ENCODE data around the gene BSDC1.
A peak's percentile ranks its signal among the peaks of the same experiment; 100 is the strongest.

BSDC1 gene

GRCh38 chr1:32386676-32387392 is 7.4 kb downstream of the BSDC1 start:
- ATAC-seq (replicated peaks) (no peak), DNase-seq (no peak)
- Mint-ChIP-seq H3K4me1 (ENCODE audit: low read depth in 2 of 2) (no peaks in the 10 kb centered on the region), H3K36me3 (ENCODE audit: insufficient read depth) (peaks cover 23% of the 10 kb centered on the region), H3K27me3 (no peaks in the 10 kb centered on the region), H3K9me3 (no peaks in the 10 kb centered on the region), H3K4me3 (no peak overlapping the region), H3K27ac (peak overlapping the region; percentile 17 to 65)

GRCh38 chr1:32380057-32380456 is 14.2 kb downstream of the BSDC1 start:
- Mint-ChIP-seq H3K36me3 (ENCODE audit: insufficient read depth) (peaks cover 84% of the 10 kb centered on the region), H3K27me3 (no peaks in the 10 kb centered on the region), H3K4me3 (peak overlapping the region in 1 of 2 donors; percentile 35), H3K4me1 (ENCODE audit: low read depth in 2 of 2) (peaks cover 0 to 4% of the 10 kb centered on the region in 2 donors), H3K9me3 (no peaks in the 10 kb centered on the region), H3K27ac (peak overlapping the region; percentile 44 to 82)
- DNase-seq (no peak), ATAC-seq (replicated peaks) (no peak)

GRCh38 chr1:32377541-32378220 is 16.6 kb downstream of the BSDC1 start:
- Mint-ChIP-seq H3K27ac (peak overlapping the region in 1 of 2 donors; percentile 83), H3K9me3 (no peaks in the 10 kb centered on the region)
- ATAC-seq (replicated peaks): no peak

DNA sequence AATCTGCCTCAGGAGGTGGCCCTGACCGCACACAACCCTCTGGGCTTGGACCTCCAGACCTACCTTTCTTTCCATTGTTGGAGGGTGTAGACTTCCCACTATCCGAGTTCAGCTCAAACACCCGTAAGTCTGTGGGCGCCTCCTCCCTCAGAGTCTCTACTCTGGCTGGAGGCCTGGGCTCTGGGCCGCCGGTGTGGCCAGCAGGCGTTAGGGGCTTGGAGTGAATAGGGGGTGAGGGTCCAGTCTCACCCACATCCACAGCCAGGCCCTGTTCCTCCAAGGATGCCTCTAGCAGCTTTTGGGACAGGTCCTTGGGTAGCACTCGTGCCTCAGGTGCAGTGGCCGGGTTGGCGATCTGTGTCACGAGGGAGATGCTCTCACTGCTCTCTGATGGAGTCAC is 18.0 kb downstream of the BSDC1 start:
- peaks cover 92% of the 10 kb centered on the region for H3K36me3 Mint-ChIP-seq (ENCODE audit: insufficient read depth)
- H3K4me3 Mint-ChIP-seq: no peak overlapping the region
- DNase-seq (no peak), ATAC-seq (replicated peaks) (no peak)
- H3K27ac Mint-ChIP-seq: no peak overlapping the region
- no peaks in the 10 kb centered on the region for H3K9me3 Mint-ChIP-seq
- no peaks in the 10 kb centered on the region for H3K27me3 Mint-ChIP-seq
- peaks cover 14 to 25% of the 10 kb centered on the region in 2 donors for H3K4me1 Mint-ChIP-seq (ENCODE audit: low read depth in 2 of 2)

More at GRCh38 chr1:32377541-32378220, 16.6 kb downstream of the BSDC1 start:
- Mint-ChIP-seq H3K4me1 (ENCODE audit: low read depth in 2 of 2) (peaks cover 2 to 13% of the 10 kb centered on the region in 2 donors), H3K36me3 (ENCODE audit: insufficient read depth) (peaks cover 90% of the 10 kb centered on the region), H3K4me3 (no peak overlapping the region), H3K27me3 (no peaks in the 10 kb centered on the region)
- DNase-seq: no peak

DNA sequence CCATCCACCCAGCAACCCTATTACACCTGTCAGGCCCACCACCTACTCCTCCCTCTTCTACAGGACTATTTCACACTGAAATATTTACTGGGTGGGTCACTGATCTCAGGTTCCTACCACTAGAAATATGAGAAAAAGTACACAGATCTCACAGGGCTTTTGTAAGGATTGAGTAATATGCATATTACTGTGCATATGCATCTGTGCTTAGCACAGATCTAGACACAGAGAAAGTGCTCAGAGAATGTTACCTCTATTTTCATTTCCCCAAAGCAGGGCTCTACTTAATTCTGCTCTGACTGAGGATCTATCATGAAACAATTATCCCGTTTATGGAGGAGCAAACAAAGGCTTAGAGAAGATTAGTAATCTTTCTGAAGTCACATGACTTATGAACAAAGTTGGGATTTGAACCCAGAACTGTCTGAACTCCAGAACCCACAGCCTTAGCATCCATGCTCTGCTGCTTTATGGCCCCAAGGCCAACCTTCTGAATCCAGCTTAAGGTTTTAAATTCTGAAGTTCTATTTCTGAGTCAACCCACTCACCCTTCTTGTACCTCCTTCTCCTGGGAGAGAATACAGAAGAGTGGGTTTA is 20.1 kb downstream of the BSDC1 start:
- DNase-seq (no peak), ATAC-seq (replicated peaks) (no peak)
- no peaks in the 10 kb centered on the region for H3K27me3 Mint-ChIP-seq
- H3K4me1 Mint-ChIP-seq (ENCODE audit: low read depth in 2 of 2): peaks cover 14 to 22% of the 10 kb centered on the region in 2 donors
- H3K27ac Mint-ChIP-seq: peak overlapping the region; percentile 27 to 28
- no peaks in the 10 kb centered on the region for H3K9me3 Mint-ChIP-seq
- H3K4me3 Mint-ChIP-seq: no peak overlapping the region
- H3K36me3 Mint-ChIP-seq (ENCODE audit: insufficient read depth): peaks cover 82% of the 10 kb centered on the region

GRCh38 chr1:32372149-32372756 is 22.0 kb downstream of the BSDC1 start:
- DNase-seq: peak; percentile 49 to 51 (median 50)
- peaks cover 14 to 22% of the 10 kb centered on the region in 2 donors for H3K4me1 Mint-ChIP-seq (ENCODE audit: low read depth in 2 of 2)
- peaks cover 79% of the 10 kb centered on the region for H3K36me3 Mint-ChIP-seq (ENCODE audit: insufficient read depth)
- H3K27me3 Mint-ChIP-seq: no peaks in the 10 kb centered on the region
- H3K4me3 Mint-ChIP-seq: peak overlapping the region in 1 of 2 donors; percentile 21
- ATAC-seq (replicated peaks): peak; percentile 96
- H3K9me3 Mint-ChIP-seq: no peaks in the 10 kb centered on the region
- peak overlapping the region; percentile 4 to 8 for H3K27ac Mint-ChIP-seq

GRCh38 chr1:32367912-32368635 is 26.2 kb downstream of the BSDC1 start:
- no peak for DNase-seq
- Mint-ChIP-seq H3K27ac (no peak overlapping the region), H3K4me1 (ENCODE audit: low read depth in 2 of 2) (peaks cover 14 to 16% of the 10 kb centered on the region in 2 donors), H3K9me3 (no peaks in the 10 kb centered on the region), H3K4me3 (no peak overlapping the region), H3K36me3 (ENCODE audit: insufficient read depth) (peaks cover 66% of the 10 kb centered on the region), H3K27me3 (no peaks in the 10 kb centered on the region)
- no peak for ATAC-seq (replicated peaks)

DNA sequence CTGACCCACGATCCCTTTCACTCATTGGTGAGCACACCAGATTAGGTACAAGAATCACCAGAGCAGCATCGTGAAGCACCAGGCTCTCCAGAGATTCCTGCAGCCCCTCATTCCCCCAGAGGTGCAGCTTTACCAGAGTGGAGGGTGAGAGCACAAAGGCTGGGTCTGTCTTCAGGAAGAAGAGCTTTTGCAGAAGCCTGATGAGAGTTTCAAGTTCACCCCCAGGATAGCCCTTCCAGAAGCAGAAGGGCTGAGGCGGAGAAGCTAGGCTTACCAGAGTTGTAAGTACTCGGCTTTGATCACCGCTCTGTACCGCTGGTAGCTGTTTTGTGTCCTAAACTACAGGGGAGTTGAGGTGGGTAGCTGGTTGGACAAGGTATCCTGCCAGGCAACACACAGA is 28.8 kb downstream of the BSDC1 start:
- Mint-ChIP-seq H3K36me3 (ENCODE audit: insufficient read depth) (peaks cover 54% of the 10 kb centered on the region), H3K4me3 (no peak overlapping the region), H3K27ac (peak overlapping the region in 1 of 2 donors; percentile 57), H3K9me3 (no peaks in the 10 kb centered on the region), H3K4me1 (ENCODE audit: low read depth in 2 of 2) (peaks cover 7 to 10% of the 10 kb centered on the region in 2 donors), H3K27me3 (peaks cover 0 to 9% of the 10 kb centered on the region in 2 donors)
- ATAC-seq (replicated peaks) (no peak), DNase-seq (no peak)

DNA sequence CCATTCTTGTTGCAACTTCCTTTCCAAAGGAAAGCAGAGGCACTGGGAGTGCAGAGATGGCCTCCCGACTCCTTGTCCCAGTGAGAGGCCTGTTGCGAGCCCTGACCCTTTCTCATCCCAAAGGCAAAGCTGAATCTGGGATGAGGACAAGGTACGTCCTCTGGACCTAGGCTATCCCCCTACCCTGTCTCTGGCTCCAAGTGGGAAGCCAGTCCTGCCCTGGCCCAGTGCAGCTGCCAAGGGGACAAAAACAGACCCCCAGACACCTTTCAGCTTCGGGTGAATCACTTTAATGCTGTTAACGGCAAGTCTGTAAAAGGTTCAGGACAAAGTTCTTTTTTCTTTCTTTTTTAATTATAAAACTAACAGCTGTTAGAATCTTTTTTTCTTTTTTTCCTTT is 29.4 kb downstream of the BSDC1 start:
- H3K4me1 Mint-ChIP-seq (ENCODE audit: low read depth in 2 of 2): peaks cover 11 to 13% of the 10 kb centered on the region in 2 donors
- ATAC-seq (replicated peaks) (no peak), DNase-seq (no peak)
- peak overlapping the region; percentile 25 to 51 for H3K27ac Mint-ChIP-seq
- peaks cover 0 to 9% of the 10 kb centered on the region in 2 donors for H3K27me3 Mint-ChIP-seq
- H3K9me3 Mint-ChIP-seq: no peaks in the 10 kb centered on the region
- H3K4me3 Mint-ChIP-seq: no peak overlapping the region
- peaks cover 48% of the 10 kb centered on the region for H3K36me3 Mint-ChIP-seq (ENCODE audit: insufficient read depth)

DNA sequence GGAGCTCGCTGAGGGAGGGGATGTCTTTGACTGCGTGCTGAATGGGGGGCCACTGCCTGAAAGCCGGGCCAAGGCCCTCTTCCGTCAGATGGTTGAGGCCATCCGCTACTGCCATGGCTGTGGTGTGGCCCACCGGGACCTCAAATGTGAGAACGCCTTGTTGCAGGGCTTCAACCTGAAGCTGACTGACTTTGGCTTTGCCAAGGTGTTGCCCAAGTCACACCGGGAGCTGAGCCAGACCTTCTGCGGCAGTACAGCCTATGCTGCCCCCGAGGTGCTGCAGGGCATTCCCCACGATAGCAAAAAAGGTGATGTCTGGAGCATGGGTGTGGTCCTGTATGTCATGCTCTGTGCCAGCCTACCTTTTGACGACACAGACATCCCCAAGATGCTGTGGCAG is 30.5 kb downstream of the BSDC1 start:
- H3K27ac Mint-ChIP-seq: peak overlapping the region in 1 of 2 donors; percentile 51
- no peak for ATAC-seq (replicated peaks)

DNA sequence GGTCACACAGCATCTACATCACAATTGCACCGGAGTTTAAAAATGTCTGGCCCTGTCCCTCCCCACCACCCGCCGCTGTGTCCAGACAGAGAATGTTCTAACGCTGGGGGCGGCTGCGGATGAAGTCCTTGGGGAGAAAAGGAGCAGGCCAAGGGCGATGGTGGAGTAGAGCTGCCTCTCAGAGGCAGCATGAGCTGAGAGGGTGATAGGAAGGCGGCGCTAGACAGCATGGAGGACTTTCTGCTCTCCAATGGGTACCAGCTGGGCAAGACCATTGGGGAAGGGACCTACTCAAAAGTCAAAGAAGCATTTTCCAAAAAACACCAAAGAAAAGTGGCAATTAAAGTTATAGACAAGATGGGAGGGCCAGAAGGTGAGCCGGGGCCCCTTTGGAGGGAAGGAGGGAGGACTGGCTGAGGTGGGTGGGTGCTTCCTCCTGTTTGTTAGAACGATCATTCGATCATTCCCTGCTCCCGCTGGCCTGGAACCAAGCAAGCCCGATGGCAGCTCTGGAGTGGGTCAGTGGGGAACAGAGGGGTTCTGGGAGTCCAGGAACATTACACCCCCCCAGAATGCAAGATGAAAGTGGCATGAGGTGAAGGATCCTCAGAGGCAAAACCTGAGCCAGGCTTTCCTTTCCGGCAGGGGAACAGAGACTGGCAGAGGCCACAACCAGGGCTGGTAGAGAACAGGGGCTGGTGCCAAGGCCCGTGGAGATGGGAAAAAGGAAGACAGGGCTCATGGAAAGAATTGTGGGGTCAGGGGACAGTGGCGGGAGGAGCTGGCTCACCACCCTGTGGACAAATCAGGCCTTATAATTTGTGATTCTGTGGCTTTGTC is 31.5 kb downstream of the BSDC1 start, which contains the start of the genes FAM229A and TSSK3:
Gene FAM229A (minus strand): TSS at position 12 of the 840 bp plus-strand sequence. CDS start 394 bp downstream, outside the sequence.
Gene TSSK3 (plus strand): TSS at position 66 of the 840 bp plus-strand sequence. CDS start 163 bp downstream, at position 229.
- H3K36me3 Mint-ChIP-seq (ENCODE audit: insufficient read depth): peaks cover 36% of the 10 kb centered on the region
- no peak for ATAC-seq (replicated peaks)
- DNase-seq: no peak
- no peaks in the 10 kb centered on the region for H3K9me3 Mint-ChIP-seq
- peak within 1 kb of the TSS in 1 of 2 donors; percentile 55 for H3K27ac Mint-ChIP-seq
- H3K4me3 Mint-ChIP-seq: peak within 1 kb of the TSS; percentile 9 to 50
- H3K4me1 Mint-ChIP-seq (ENCODE audit: low read depth in 2 of 2): peaks cover 17 to 18% of the 10 kb centered on the region in 2 donors
- H3K27me3 Mint-ChIP-seq: peaks cover 0 to 9% of the 10 kb centered on the region in 2 donors

More for the DNA sequence above, 30.5 kb downstream of the BSDC1 start:
- no peak overlapping the region for H3K4me3 Mint-ChIP-seq
- peaks cover 46% of the 10 kb centered on the region for H3K36me3 Mint-ChIP-seq (ENCODE audit: insufficient read depth)
- no peaks in the 10 kb centered on the region for H3K9me3 Mint-ChIP-seq
- no peak for DNase-seq
- peaks cover 0 to 9% of the 10 kb centered on the region in 2 donors for H3K27me3 Mint-ChIP-seq
- peaks cover 17 to 18% of the 10 kb centered on the region in 2 donors for H3K4me1 Mint-ChIP-seq (ENCODE audit: low read depth in 2 of 2)

All from effector memory CD8-positive, alpha-beta T cell (primary cell).